Measurements from ENCODE around the gene ELOA. TPM values are rescaled to one million over a fixed set of nuclear protein-coding genes. Genes with fewer than 3 reads are reported as not detected.

ELOA gene
- total RNA-seq, 4 donors from 2014 or later: 37.8 to 44.0 (median 41.2) TPM

DNA sequence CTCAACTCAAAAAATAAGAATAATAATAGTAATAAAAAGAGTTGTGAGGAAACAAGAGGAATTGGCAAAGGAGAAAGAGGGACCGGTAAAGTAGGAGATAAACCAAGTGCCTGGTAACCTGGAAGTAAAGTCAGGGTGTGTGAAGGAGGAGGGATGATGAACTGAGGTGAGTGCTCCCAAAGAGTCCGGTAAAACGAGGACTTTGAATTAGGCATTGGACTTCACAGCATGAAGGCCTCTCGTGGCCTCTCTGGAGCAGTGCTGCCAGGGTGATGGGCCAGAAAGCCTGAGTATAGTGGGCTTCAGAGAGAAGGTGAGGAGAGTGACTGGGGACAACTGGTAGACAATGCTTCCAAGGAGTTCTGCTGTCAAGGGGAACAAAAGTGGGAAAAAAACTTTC, 34.0 kb upstream of the ELOA start:
- Histone ChIP-seq H3K4me3 (no peak overlapping the region), H3K36me3 (peaks cover 0 to 40% (median 6%) of the 10 kb centered on the region in 3 donors), H3K9me3 (no peaks in the 10 kb centered on the region), H3K27me3 (no peaks in the 10 kb centered on the region), H3K4me1 (no peaks in the 10 kb centered on the region), H3K27ac (no peak overlapping the region)
- TF ChIP-seq, protein P1, sequence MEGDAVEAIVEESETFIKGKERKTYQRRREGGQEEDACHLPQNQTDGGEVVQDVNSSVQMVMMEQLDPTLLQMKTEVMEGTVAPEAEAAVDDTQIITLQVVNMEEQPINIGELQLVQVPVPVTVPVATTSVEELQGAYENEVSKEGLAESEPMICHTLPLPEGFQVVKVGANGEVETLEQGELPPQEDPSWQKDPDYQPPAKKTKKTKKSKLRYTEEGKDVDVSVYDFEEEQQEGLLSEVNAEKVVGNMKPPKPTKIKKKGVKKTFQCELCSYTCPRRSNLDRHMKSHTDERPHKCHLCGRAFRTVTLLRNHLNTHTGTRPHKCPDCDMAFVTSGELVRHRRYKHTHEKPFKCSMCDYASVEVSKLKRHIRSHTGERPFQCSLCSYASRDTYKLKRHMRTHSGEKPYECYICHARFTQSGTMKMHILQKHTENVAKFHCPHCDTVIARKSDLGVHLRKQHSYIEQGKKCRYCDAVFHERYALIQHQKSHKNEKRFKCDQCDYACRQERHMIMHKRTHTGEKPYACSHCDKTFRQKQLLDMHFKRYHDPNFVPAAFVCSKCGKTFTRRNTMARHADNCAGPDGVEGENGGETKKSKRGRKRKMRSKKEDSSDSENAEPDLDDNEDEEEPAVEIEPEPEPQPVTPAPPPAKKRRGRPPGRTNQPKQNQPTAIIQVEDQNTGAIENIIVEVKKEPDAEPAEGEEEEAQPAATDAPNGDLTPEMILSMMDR (IDR thresholded peaks at IDR 0.05): no peak
- 88 to 89% methylated on average over 4 of the region's 4 CpGs for WGBS, 2 donors
- intact Hi-C loops (cut with DNase I): no loop called here
- no peak for DNase-seq

DNA sequence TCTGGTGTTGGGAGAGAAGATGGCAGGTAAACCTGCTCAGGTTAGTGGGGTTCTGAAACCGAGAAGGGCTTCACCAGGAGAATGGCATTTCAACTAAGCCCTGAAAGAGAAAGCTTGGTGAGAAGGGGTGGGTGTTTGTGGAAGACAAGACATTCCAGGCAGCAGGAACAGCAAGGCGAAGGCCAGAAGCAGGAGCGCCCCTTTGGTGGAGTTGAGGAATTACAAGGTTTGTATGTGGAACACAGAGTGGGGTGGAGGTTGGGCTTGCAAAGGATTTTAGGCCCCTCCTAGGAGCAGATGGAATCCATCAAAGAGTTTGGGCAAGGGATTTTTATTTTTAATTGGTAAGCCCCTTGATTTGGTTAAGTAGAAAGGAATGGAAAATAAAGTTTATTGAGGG, 24.8 kb upstream of the ELOA start:
- peaks cover 0 to 7% (median 3%) of the 10 kb centered on the region in 3 donors for H3K36me3 ChIP-seq
- 80 to 83% methylated on average over 3 of the region's 3 CpGs for WGBS, 2 donors
- H3K4me1 ChIP-seq: no peaks in the 10 kb centered on the region
- intact Hi-C loops (cut with DNase I): no loop called here
- TF ChIP-seq, protein P1 (IDR thresholded peaks at IDR 0.05): peak in 4 of 6 experiments; percentile 5 to 50 (median 26)
- TF ChIP-seq POLR2A (IDR thresholded peaks at IDR 0.05): no peak
- no peak overlapping the region for H3K4me3 ChIP-seq
- no peak overlapping the region for H3K27ac ChIP-seq
- no peaks in the 10 kb centered on the region for H3K9me3 ChIP-seq
- no peaks in the 10 kb centered on the region for H3K27me3 ChIP-seq
- no peak for DNase-seq

DNA sequence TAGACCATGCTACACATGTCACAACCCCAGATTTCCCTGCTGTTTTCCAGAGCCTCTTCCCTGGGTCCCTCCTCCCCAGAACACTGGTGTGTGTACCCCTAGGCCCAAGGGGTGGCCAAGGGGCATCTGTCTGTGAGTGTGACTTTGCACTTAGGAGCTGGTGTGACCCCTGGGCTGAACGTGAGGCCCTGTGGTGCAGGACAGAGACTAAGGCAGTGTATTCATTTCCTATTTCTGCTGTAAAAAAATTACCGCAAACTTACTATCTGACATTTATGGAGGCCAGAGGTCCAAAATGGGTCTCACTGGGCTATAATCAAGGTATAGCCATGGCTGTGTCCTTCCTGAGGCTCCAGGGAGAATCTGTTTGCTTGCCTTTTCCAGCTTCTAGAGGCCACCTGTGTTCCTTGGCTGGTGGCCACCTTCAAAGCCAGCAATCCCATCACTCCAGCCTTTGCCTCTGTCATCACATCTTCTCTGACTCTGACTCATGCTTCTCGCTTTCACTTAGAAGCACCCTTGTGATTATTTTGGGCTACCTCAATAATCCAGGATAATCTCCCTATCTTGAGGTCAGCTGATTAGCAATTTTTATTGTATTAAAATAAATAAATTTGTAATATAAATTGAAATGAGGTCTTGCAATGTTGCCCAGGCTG, 24.0 kb upstream of the ELOA start:
- Histone ChIP-seq H3K9me3 (no peaks in the 10 kb centered on the region), H3K27me3 (no peaks in the 10 kb centered on the region), H3K27ac (no peak overlapping the region), H3K4me1 (no peaks in the 10 kb centered on the region), H3K36me3 (peaks cover 0 to 7% (median 3%) of the 10 kb centered on the region in 3 donors), H3K4me3 (no peak overlapping the region)
- intact Hi-C loops (cut with DNase I): no loop called here
- 67 to 72% methylated on average over 3 of the region's 3 CpGs for WGBS, 2 donors
- DNase-seq: no peak
- TF ChIP-seq, protein P1 (IDR thresholded peaks at IDR 0.05): no peak
- no peak for TF ChIP-seq POLR2A (IDR thresholded peaks at IDR 0.05)

DNA sequence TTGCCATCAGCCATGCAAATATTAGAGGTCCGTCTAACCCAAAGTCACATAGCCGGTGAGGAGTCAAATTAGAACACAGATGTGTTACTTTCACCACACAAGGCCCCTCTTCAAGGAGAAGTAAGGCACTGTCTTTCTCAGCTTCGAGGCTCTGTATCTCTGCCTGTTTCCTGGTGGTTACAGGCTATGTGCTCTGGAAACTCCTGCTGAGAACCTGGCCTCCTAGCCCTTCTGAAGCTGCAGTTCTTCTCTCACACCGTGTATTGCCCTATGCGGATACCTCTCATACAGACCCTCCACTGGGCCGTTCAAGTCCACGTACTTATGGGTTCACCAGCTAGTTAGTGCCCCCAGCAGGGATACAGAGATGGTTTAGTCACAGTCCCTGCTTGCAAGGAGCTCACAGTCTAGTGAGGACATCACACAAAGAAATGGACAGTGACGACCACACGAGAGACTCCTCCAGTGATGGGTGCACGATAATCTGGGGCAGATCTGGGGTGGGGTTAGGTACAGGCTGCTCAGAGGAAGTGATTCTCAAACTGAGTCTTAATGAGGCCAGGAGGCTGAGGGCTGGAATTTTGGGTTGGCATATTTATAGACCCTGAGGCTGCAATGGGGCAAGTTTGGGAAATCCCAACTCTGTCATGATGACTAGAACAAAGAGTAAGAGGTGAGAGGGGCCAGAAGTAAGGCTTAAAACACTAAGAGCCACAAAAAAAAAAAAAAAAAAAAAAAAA, 22.8 kb upstream of the ELOA start:
- no peaks in the 10 kb centered on the region for H3K27me3 ChIP-seq
- intact Hi-C loops (cut with DNase I): no loop called here
- H3K9me3 ChIP-seq: no peaks in the 10 kb centered on the region
- no peak for DNase-seq
- TF ChIP-seq, protein P1 (IDR thresholded peaks at IDR 0.05): no peak
- no peak for TF ChIP-seq POLR2A (IDR thresholded peaks at IDR 0.05)
- H3K4me1 ChIP-seq: no peaks in the 10 kb centered on the region
- no peak overlapping the region for H3K27ac ChIP-seq
- no peak overlapping the region for H3K4me3 ChIP-seq
- 67 to 84% methylated on average over 10 of the region's 10 CpGs for WGBS, 2 donors
- H3K36me3 ChIP-seq: peaks cover 0 to 7% (median 3%) of the 10 kb centered on the region in 3 donors

DNA sequence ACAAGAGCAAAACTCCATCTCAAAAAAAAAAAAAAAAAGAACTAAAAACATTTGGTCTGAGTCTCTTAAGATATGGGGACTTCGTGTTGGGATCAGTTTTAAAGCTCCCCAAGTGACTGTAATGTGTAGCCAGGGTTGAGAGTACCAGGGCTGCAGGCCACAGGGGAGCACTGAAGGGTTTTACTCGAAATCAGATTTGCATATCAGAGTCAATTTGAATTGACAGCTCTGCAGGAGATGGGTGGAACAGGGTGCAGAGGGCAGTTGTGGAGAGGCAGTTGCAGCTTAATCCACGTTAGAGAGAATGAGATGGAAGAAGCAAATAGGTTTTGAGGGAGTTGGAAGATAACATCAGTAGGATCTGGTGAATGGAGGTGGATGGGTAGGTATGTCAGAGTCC, 20.6 kb upstream of the ELOA start:
- intact Hi-C loops (cut with DNase I): no loop called here
- H3K9me3 ChIP-seq: no peaks in the 10 kb centered on the region
- H3K4me3 ChIP-seq: no peak overlapping the region
- H3K27me3 ChIP-seq: no peaks in the 10 kb centered on the region
- peaks cover 0 to 12% (median under 1%) of the 10 kb centered on the region in 3 donors for H3K4me1 ChIP-seq
- H3K27ac ChIP-seq: no peak overlapping the region
- H3K36me3 ChIP-seq: no peaks in the 10 kb centered on the region
- WGBS, 2 donors: 71 to 80% methylated on average over 3 of the region's 3 CpGs
- TF ChIP-seq POLR2A (IDR thresholded peaks at IDR 0.05): no peak
- TF ChIP-seq, protein P1 (IDR thresholded peaks at IDR 0.05): no peak
- DNase-seq: no peak
